Measurements from ENCODE around the gene ADIPOR1.
"Not testable (repeated sequence)": the region's sequence is repeated elsewhere in the genome, so short reads cannot be mapped to it uniquely, and the experiment has no call there.

Gene ADIPOR1

DNA sequence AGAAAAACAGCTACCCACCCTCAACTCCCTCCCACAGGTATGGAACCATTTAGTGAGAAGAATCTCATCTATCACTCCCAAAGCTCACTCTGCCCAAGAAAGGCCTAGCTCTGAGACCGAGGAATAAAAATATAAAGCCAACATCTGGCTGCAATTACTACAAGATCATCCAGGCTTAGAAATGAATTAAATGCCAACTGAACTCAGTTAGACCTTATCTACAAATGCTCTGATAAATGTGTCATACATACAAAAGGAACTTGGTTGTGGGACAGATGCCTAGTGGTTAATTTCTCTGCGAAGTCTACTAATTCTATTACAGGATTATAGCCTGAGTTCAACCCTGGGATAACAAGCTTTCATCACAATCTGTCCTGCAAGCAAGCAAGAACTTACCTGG, 6.7 kb downstream of the ADIPOR1 start:
- Histone ChIP-seq H3K4me3 (ENCODE audit: low read length) (no peak overlapping the region), H3K9ac (ENCODE audit: low read length) (peak overlapping the region; percentile 9), H3K27me3 (ENCODE audit: control insufficient read depth, insufficient read depth, low read length) (no peaks in the 10 kb centered on the region), H3K36me3 (ENCODE audit: control insufficient read depth, insufficient read depth, low read length) (peaks cover 7% of the 10 kb centered on the region), H3K4me1 (ENCODE audit: control insufficient read depth, insufficient read depth, low read length) (peaks cover 26% of the 10 kb centered on the region), H3K9me3 (ENCODE audit: control insufficient read depth, low read length) (no peaks in the 10 kb centered on the region)

DNA sequence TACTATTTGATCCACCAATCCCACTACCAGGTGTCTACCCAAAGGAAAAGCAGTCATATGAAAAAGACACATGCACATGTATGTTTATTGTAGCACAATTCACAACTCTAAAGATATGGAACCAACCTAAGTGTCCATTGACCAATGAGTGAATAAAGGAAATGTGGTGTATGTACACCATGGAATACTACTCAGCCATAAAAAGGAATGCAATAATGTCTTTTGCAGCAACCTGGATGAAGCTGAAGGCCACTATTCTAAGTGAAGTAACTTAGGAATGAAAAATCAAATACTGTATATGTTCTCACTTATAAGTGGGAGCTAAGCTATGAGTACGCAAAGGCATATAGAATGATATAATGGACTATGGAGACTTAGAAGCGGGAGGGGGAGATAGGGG, 12.6 kb downstream of the ADIPOR1 start:
- no peaks in the 10 kb centered on the region for H3K27me3 ChIP-seq (ENCODE audit: control insufficient read depth, insufficient read depth, low read length)
- no peak overlapping the region for H3K4me3 ChIP-seq (ENCODE audit: low read length)
- no peaks in the 10 kb centered on the region for H3K4me1 ChIP-seq (ENCODE audit: control insufficient read depth, insufficient read depth, low read length)
- no peak overlapping the region for H3K9ac ChIP-seq (ENCODE audit: low read length)
- H3K9me3 ChIP-seq (ENCODE audit: control insufficient read depth, low read length): no peaks in the 10 kb centered on the region
- peaks cover 38% of the 10 kb centered on the region for H3K36me3 ChIP-seq (ENCODE audit: control insufficient read depth, insufficient read depth, low read length)

DNA sequence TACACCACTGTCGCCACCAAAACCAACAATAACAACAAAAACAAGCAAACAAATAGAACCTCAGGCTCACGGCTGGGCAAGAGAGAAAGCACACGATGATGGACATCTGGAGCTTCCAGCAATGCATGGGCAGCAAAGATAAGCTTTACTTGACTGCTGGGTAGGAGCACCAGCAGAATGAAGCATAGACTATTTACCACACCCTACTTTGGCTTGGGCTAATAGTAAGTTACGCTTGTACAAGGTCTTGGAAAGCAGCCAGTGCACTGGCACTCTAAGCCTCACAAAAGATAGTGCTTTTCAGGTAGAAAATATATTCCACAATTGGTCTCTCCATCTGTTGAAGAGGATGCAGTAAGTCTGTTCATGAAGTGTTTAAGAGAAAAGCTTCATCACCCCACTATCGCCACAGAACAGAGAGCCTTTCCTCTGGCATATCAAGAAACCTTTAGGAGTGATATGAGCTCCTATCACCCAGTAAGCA, 13.6 kb downstream of the ADIPOR1 start:
- H3K4me3 ChIP-seq (ENCODE audit: low read length): no peak overlapping the region
- no peaks in the 10 kb centered on the region for H3K4me1 ChIP-seq (ENCODE audit: control insufficient read depth, insufficient read depth, low read length)
- no peak overlapping the region for H3K9ac ChIP-seq (ENCODE audit: low read length)
- H3K36me3 ChIP-seq (ENCODE audit: control insufficient read depth, insufficient read depth, low read length): peaks cover 35% of the 10 kb centered on the region
- no peaks in the 10 kb centered on the region for H3K9me3 ChIP-seq (ENCODE audit: control insufficient read depth, low read length)
- H3K27me3 ChIP-seq (ENCODE audit: control insufficient read depth, insufficient read depth, low read length): no peaks in the 10 kb centered on the region

DNA sequence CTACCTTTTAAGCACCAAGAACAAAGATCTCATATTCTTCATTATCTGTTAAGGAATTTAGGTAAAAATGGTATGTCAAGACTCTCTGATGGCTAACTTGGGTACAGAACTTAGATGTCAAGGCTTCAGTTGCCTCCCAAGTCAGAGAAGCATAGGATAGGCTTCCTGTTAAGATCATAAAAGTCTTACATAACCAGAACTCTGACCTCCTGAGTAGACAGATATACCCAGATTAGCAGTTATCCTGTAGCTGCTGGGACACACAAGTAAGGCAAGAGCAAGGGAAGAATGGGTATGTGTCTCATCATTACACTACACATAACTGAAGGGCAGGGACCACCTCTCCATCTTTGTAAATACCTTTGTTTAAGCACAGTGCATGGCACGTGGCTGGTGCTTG, 15.7 kb downstream of the ADIPOR1 start:
- H3K9ac ChIP-seq (ENCODE audit: low read length): no peak overlapping the region
- H3K4me1 ChIP-seq (ENCODE audit: control insufficient read depth, insufficient read depth, low read length): no peaks in the 10 kb centered on the region
- no peaks in the 10 kb centered on the region for H3K9me3 ChIP-seq (ENCODE audit: control insufficient read depth, low read length)
- H3K4me3 ChIP-seq (ENCODE audit: low read length): no peak overlapping the region
- H3K36me3 ChIP-seq (ENCODE audit: control insufficient read depth, insufficient read depth, low read length): peaks cover 35% of the 10 kb centered on the region
- H3K27me3 ChIP-seq (ENCODE audit: control insufficient read depth, insufficient read depth, low read length): no peaks in the 10 kb centered on the region

DNA sequence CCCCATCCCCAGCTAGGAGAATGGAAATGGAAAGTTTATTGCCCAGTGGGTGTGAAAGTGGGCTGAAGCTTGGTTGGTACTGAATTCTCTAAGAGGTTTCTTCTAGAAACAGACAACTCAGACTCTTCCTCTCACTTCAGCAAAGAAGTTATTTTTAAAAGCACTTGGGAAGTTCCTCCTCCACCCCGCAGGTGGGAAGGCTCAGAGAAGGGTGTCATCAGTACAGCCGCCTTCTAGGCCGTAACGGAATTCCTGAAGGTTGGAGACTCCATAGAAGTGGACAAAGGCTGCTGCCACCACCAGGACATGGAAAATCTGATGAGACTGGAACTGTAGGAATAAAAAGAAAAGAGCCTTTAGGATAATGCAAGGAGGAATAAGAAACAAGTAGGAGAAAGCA, 16.7 kb downstream of the ADIPOR1 start:
- H3K9me3 ChIP-seq (ENCODE audit: control insufficient read depth, low read length): no peaks in the 10 kb centered on the region
- no peak overlapping the region for H3K4me3 ChIP-seq (ENCODE audit: low read length)
- no peak overlapping the region for H3K9ac ChIP-seq (ENCODE audit: low read length)
- no peaks in the 10 kb centered on the region for H3K27me3 ChIP-seq (ENCODE audit: control insufficient read depth, insufficient read depth, low read length)
- H3K4me1 ChIP-seq (ENCODE audit: control insufficient read depth, insufficient read depth, low read length): no peaks in the 10 kb centered on the region
- H3K36me3 ChIP-seq (ENCODE audit: control insufficient read depth, insufficient read depth, low read length): peaks cover 34% of the 10 kb centered on the region

DNA sequence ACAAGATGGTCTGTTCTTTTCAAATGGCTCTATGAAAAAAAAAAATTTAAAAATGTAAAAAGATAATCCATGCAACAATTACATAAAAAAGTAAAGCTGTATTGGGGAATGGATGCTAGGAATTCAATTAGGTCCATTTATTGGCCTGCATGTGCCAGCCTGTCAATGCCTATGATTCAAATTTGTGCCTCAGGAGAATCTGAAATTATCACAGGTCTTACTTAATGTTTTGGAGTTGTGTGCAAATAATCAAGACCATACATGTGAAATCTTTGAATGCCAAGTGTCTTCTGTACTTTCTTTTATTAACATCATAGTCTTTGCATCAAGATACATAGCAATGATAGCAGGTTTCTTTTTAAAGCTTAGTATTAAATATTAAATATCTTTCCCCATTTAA, 17.6 kb downstream of the ADIPOR1 start:
- peaks cover 26% of the 10 kb centered on the region for H3K36me3 ChIP-seq (ENCODE audit: control insufficient read depth, insufficient read depth, low read length)
- no peak overlapping the region for H3K4me3 ChIP-seq (ENCODE audit: low read length)
- H3K27me3 ChIP-seq (ENCODE audit: control insufficient read depth, insufficient read depth, low read length): no peaks in the 10 kb centered on the region
- no peaks in the 10 kb centered on the region for H3K4me1 ChIP-seq (ENCODE audit: control insufficient read depth, insufficient read depth, low read length)
- H3K9ac ChIP-seq (ENCODE audit: low read length): no peak overlapping the region
- H3K9me3 ChIP-seq (ENCODE audit: control insufficient read depth, low read length): no peaks in the 10 kb centered on the region

DNA sequence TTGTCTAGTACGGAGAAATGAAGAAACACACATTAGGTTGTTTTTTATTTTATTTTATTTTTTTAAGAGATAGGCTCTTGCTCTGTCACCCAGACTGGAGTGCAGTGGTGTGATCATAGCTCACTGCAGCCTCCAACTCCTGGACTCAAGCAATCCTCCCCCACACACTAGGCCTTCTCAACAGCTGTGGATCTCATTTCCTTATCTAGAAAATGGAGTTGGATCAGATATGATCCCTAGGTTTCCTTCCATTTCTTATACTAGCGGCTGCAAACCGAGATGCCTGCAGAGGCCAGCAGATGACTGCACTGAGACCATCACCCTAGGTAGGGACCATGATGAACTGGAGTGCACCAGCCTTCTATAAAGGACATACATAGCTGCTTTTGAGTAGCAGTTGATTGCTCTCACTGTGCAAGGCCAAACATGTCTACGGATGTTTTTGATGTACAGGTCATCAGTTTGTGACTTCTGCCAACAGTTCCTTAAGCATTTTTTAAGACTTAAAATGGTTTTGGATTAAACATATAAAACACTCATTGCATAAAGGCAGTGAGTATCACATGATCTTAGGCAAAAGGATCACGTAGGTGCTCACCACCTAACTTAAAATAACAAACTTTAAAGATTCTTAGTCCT, 19.7 kb downstream of the ADIPOR1 start:
- Histone ChIP-seq H3K4me1 (ENCODE audit: control insufficient read depth, insufficient read depth, low read length) (no peaks in the 10 kb centered on the region), H3K9ac (ENCODE audit: low read length) (no peak overlapping the region), H3K9me3 (ENCODE audit: control insufficient read depth, low read length) (no peaks in the 10 kb centered on the region), H3K4me3 (ENCODE audit: low read length) (no peak overlapping the region), H3K36me3 (ENCODE audit: control insufficient read depth, insufficient read depth, low read length) (peaks cover 17% of the 10 kb centered on the region), H3K27me3 (ENCODE audit: control insufficient read depth, insufficient read depth, low read length) (no peaks in the 10 kb centered on the region)

DNA sequence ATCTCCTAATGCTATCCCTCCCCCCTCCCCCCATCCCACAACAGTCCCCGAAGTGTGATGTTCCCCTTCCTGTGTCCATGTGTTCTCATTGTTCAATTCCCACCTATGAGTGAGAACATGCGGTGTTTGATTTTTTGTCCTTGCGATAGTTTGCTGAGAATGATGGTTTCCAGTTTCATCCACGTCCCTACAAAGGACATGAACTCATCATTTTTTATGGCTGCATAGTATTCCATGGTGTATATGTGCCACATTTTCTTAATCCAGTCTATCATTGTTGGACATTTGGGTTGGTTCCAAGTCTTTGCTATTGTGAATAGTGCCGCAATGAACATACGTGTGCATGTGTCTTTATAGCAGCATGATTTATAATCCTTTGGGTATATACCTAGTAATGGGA, 21.7 kb downstream of the ADIPOR1 start:
- H3K27me3 ChIP-seq (ENCODE audit: control insufficient read depth, insufficient read depth, low read length); H3K4me3 ChIP-seq (ENCODE audit: low read length); H3K4me1 ChIP-seq (ENCODE audit: control insufficient read depth, insufficient read depth, low read length); H3K36me3 ChIP-seq (ENCODE audit: control insufficient read depth, insufficient read depth, low read length); H3K9ac ChIP-seq (ENCODE audit: low read length); H3K9me3 ChIP-seq (ENCODE audit: control insufficient read depth, low read length): not testable (repeated sequence)

DNA sequence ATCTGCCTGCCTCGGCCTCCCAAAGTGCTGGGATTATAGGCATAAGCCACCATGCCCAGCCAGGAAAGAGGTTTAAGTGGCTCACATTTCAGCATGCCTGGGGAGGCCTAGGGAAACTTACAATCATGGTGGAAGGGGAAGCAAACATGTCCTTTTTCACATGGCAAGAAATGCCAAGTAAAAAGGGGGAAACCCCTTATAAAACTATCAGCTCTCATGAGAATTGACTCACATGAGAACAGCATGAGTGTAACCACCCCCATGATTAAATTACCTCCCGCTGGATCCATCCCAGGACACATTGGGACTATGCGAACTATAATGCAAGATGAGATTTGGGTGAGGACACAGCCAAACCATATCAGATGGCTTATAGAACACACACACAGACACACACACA, 22.3 kb downstream of the ADIPOR1 start:
- no peaks in the 10 kb centered on the region for H3K27me3 ChIP-seq (ENCODE audit: control insufficient read depth, insufficient read depth, low read length)
- no peak overlapping the region for H3K4me3 ChIP-seq (ENCODE audit: low read length)
- no peak overlapping the region for H3K9ac ChIP-seq (ENCODE audit: low read length)
- H3K9me3 ChIP-seq (ENCODE audit: control insufficient read depth, low read length): no peaks in the 10 kb centered on the region
- H3K36me3 ChIP-seq (ENCODE audit: control insufficient read depth, insufficient read depth, low read length): no peaks in the 10 kb centered on the region
- no peaks in the 10 kb centered on the region for H3K4me1 ChIP-seq (ENCODE audit: control insufficient read depth, insufficient read depth, low read length)

DNA sequence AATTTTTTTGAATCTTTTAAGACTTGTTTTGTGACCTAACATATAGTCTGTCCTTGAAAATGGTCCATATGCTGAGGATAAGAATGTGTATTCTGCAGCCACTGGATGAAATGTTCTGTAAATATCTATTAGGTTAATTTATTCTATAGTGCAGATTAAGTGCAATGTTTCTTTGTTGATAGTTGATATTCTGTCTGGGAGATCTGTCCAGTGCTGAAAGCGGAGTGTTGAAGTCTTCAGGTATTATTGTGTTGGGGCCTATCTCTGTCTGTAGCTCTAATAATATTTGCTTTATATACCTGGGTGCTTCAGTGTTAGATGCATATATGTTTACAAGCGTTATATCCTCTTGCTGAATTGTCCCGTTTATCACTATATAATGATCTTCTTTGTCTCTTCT, 23.4 kb downstream of the ADIPOR1 start:
- no peak overlapping the region for H3K9ac ChIP-seq (ENCODE audit: low read length)
- no peaks in the 10 kb centered on the region for H3K27me3 ChIP-seq (ENCODE audit: control insufficient read depth, insufficient read depth, low read length)
- no peak overlapping the region for H3K4me3 ChIP-seq (ENCODE audit: low read length)
- no peaks in the 10 kb centered on the region for H3K9me3 ChIP-seq (ENCODE audit: control insufficient read depth, low read length)
- no peaks in the 10 kb centered on the region for H3K4me1 ChIP-seq (ENCODE audit: control insufficient read depth, insufficient read depth, low read length)
- no peaks in the 10 kb centered on the region for H3K36me3 ChIP-seq (ENCODE audit: control insufficient read depth, insufficient read depth, low read length)

DNA sequence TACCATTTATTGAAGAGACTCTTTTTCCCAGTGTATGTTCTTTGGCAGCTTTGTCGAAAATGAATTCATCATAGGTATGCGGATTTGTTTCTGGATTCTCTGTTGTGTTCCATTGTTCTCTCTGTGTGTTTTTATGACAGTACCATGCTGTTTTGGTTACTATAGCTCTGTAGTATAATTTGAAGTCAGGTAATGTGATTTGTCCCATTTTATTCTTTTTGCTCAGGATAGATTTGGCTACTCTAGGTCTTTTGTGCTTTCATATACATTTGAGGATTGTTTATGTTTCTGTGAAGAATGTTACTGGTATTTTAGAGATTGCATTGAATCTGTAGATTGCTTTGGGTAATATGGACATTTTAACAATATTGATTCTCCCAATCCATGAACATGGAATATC, 25.6 kb downstream of the ADIPOR1 start:
- Histone ChIP-seq H3K36me3 (ENCODE audit: control insufficient read depth, insufficient read depth, low read length) (no peaks in the 10 kb centered on the region), H3K9ac (ENCODE audit: low read length) (no peak overlapping the region), H3K27me3 (ENCODE audit: control insufficient read depth, insufficient read depth, low read length) (no peaks in the 10 kb centered on the region), H3K4me3 (ENCODE audit: low read length) (no peak overlapping the region), H3K9me3 (ENCODE audit: control insufficient read depth, low read length) (no peaks in the 10 kb centered on the region), H3K4me1 (ENCODE audit: control insufficient read depth, insufficient read depth, low read length) (no peaks in the 10 kb centered on the region)

DNA sequence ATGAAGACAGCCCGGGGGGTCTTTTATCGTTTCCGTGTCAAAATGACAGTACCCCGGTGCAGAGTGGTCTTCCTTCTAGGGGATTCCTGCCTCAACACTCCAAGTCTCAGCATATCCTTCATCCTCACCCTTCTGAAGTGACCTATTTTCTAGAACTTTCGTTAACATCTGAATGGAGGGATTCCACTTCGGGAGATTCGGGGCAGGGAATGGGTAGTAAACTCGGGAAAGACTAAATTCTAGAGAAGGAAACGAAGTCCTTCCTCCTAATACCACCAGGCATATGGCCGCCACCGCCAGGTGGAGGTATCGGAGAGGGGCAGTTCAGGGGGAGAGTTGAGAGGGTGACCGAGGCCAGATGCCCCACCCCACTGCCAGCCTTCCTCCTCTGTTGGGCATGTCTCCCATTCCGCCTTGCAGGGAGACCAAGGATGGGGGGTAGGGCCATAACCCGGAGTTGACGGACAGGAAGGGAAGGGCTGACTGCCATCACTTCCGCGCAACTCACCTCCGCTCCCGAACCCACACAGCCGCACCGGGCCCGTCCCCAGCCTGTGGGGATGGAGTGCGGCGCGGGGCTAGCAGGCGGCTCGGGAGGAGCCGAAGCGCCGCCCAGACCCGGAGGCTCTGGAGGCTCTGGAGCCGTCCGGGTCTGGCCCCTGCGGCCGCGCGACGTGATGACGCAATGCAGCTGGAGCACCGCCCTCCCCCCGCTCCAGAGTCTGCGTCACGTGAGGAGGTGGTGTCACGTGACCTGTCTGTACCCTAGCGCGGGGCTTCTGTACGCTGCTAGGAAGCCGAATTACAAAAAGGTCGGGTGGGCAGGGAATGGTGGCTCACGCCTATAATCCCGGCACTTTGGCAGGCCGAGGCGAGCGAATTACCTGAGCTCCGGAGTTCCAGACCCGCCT, 31.3 kb downstream of the ADIPOR1 start, which contains the start of gene KLHL12:
KLHL12 (minus strand) TSS at position 654 of the 911 bp plus-strand sequence. CDS start 2,072 bp downstream, outside the sequence.
- no peaks in the 10 kb centered on the region for H3K36me3 ChIP-seq (ENCODE audit: control insufficient read depth, insufficient read depth, low read length)
- H3K9me3 ChIP-seq (ENCODE audit: control insufficient read depth, low read length): no peaks in the 10 kb centered on the region
- peak within 1 kb of the TSS; percentile 97 for H3K9ac ChIP-seq (ENCODE audit: low read length)
- H3K4me3 ChIP-seq (ENCODE audit: low read length): peak within 1 kb of the TSS; percentile 98
- no peaks in the 10 kb centered on the region for H3K27me3 ChIP-seq (ENCODE audit: control insufficient read depth, insufficient read depth, low read length)
- peaks cover 10% of the 10 kb centered on the region for H3K4me1 ChIP-seq (ENCODE audit: control insufficient read depth, insufficient read depth, low read length)

Measured in mucosa of stomach (tissue), 1 donor.